IMR-90 (cell line): Measurements from ENCODE around the gene DNAH9. TPM values are rescaled to one million over a fixed set of nuclear protein-coding genes. Genes with fewer than 3 reads are reported as not detected.

Experiments
- ATAC-seq: fragments of 200-7000 bp; cut with Tn5 transposase; 2 replicates; pipeline ENCODE4 v1.9.1; 2020; ENCODE audit warnings: low read depth, mild to moderate bottlenecking, moderate library complexity
- BruUV-seq: library from RNA; stranded (reverse); fragments of 400-500 nt; replicated peaks from 2 replicates; lab custom pipeline; 2021; lab: Mats Ljungman, UMichigan
- CTCF ChIA-PET: fragments of 300-600 bp; formaldehyde crosslinking; extraction: SDS; loops from one replicate; lab custom pipeline; 2021; ENCODE audit warnings: antibody characterized with exemption; lab: Yijun Ruan, JAX
- POLR2A ChIA-PET: fragments of 300-600 bp; sonication (Branson Sonifier 250); formaldehyde crosslinking; loops from one replicate; lab custom pipeline; 2022; ENCODE audit warnings: antibody characterized with exemption; ENCODE audit not compliant: unreplicated experiment; lab: Charles Lee
- DNase-seq: peaks from one replicate; pipeline ENCODE4 v3.0.0; 2013
- H2AFZ ChIP-seq: replicated peaks from 2 replicates; pipeline ENCODE3; 2013; ENCODE audit warnings: low read length, mild to moderate bottlenecking; ENCODE audit not compliant: poor library complexity
- H2AK5ac ChIP-seq: 2 replicates; pipeline ENCODE4 v1.6.1; 2013; ENCODE audit warnings: low read depth, low read length, inconsistent platforms
- H2AK9ac ChIP-seq: replicated peaks from 2 replicates; pipeline ENCODE3; 2013; ENCODE audit warnings: mild to moderate bottlenecking, low read depth, low read length, moderate library complexity; ENCODE audit not compliant: poor library complexity
- H2BK120ac ChIP-seq: 2 replicates; pipeline ENCODE4 v1.6.1; 2013; ENCODE audit warnings: low read depth, low read length, inconsistent platforms
- H2BK15ac ChIP-seq: 3 replicates; pipeline ENCODE4 v1.6.1; 2013; ENCODE audit warnings: low read depth, low read length, inconsistent platforms
- H2BK20ac ChIP-seq: 2 replicates; pipeline ENCODE4 v1.6.1; 2013; ENCODE audit warnings: low read depth, mild to moderate bottlenecking, inconsistent platforms, low read length, moderate library complexity
- H2BK5ac ChIP-seq: 2 replicates; pipeline ENCODE4 v1.6.1; 2013; ENCODE audit warnings: mild to moderate bottlenecking, low read depth, low read length, inconsistent platforms; ENCODE audit not compliant: poor library complexity, severe bottlenecking
- H3K14ac ChIP-seq: replicated peaks from 2 replicates; pipeline ENCODE4 v1.6.1; 2013; ENCODE audit warnings: low read depth, low read length, inconsistent platforms
- H3K18ac ChIP-seq: 2 replicates; pipeline ENCODE4 v1.6.1; 2013; ENCODE audit warnings: low read depth, low read length, control low read depth
- H3K23ac ChIP-seq: 2 replicates; pipeline ENCODE4 v1.6.1; 2013; ENCODE audit warnings: low read depth, low read length, inconsistent platforms
- H3K27ac ChIP-seq: 2 replicates; pipeline ENCODE4 v1.5.1; 2013; ENCODE audit warnings: mild to moderate bottlenecking, control low read depth, low read length; ENCODE audit not compliant: insufficient read depth
- H3K27me3 ChIP-seq: 2 replicates; pipeline ENCODE4 v1.6.1; 2013; ENCODE audit warnings: low read length; ENCODE audit not compliant: control insufficient read depth, insufficient read depth
- H3K36me3 ChIP-seq: 2 replicates; pipeline ENCODE4 v1.6.1; 2013; ENCODE audit warnings: low read length, mixed read lengths; ENCODE audit not compliant: control insufficient read depth, insufficient read depth
- H3K4ac ChIP-seq: 2 replicates; pipeline ENCODE4 v1.6.1; 2013; ENCODE audit warnings: low read depth, low read length, inconsistent platforms
- H3K4me1 ChIP-seq: 2 replicates; pipeline ENCODE4 v1.6.1; 2013; ENCODE audit warnings: low read length, mixed read lengths; ENCODE audit not compliant: control insufficient read depth, insufficient read depth
- H3K4me2 ChIP-seq: 2 replicates; pipeline ENCODE4 v1.6.1; 2013; ENCODE audit warnings: low read depth, mild to moderate bottlenecking, control low read depth, low read length, moderate library complexity
- H3K4me3 ChIP-seq: 2 replicates; pipeline ENCODE4 v1.5.1; 2013; ENCODE audit warnings: low read depth, mild to moderate bottlenecking, control low read depth, low read length, moderate library complexity; ENCODE audit not compliant: insufficient read depth
- H3K56ac ChIP-seq: 2 replicates; pipeline ENCODE4 v1.6.1; 2013; ENCODE audit warnings: low read length, inconsistent platforms; ENCODE audit not compliant: insufficient read depth; ENCODE audit errors: extremely low read depth
- H3K79me1 ChIP-seq, 2 experiments: 2 replicates each; pipeline ENCODE4 v1.6.1; 2013; ENCODE audit warnings: low read length in 2 of 2, inconsistent platforms in 1 of 2, low read depth in 1 of 2
- H3K9ac ChIP-seq: 2 replicates; pipeline ENCODE4 v1.6.1; 2013; ENCODE audit warnings: low read depth, low read length, control low read depth
- H3K9me1 ChIP-seq: 2 replicates; pipeline ENCODE4 v1.6.1; 2013; ENCODE audit warnings: low read length, inconsistent platforms; ENCODE audit not compliant: insufficient read depth
- H3K9me3 ChIP-seq: 2 replicates; pipeline ENCODE4 v1.6.1; 2013; ENCODE audit warnings: low read length; ENCODE audit not compliant: control insufficient read depth, insufficient read depth
- H4K20me1 ChIP-seq: 2 replicates; pipeline ENCODE4 v1.6.1; 2013; ENCODE audit warnings: low read length, inconsistent platforms; ENCODE audit not compliant: insufficient read depth
- H4K5ac ChIP-seq: 2 replicates; pipeline ENCODE4 v1.6.1; 2013; ENCODE audit warnings: mild to moderate bottlenecking, low read depth, low read length, control low read depth
- H4K8ac ChIP-seq, 2 experiments: 2 replicates each; pipeline ENCODE4 v1.6.1; 2013; ENCODE audit warnings: low read depth in 2 of 2, low read length in 2 of 2, control low read depth in 1 of 2, inconsistent platforms in 1 of 2
- H4K91ac ChIP-seq: 2 replicates; pipeline ENCODE4 v1.6.1; 2013; ENCODE audit warnings: low read depth, low read length, inconsistent platforms; ENCODE audit not compliant: insufficient read depth
- ELK1 ChIP-seq: fragments of 150-350 bp; IDR thresholded peaks from 2 replicates; pipeline ENCODE4 v1.6.1; 2016; ENCODE audit warnings: low read depth, mild to moderate bottlenecking, low read length, moderate library complexity, borderline replicate concordance
- WGBS, 2 experiments: methylation state at CpG; one replicate each; pipeline versions ENCODE4 v1.1.5 to v1.1.7; 2013; ENCODE audit warnings: missing lambda C conversion rate in 2 of 2; ENCODE audit not compliant: insufficient read length in 1 of 2; ENCODE audit errors: extremely low coverage in 2 of 2; 5-methylcytosine and 5-hydroxymethylcytosine counted together
- dilution Hi-C: fragments of 300-500 bp; cut with HindIII; formaldehyde crosslinking; loops from one replicate; pipeline ENCODE4 v1.14.3; 2018; ENCODE audit warnings: low sequenced_read_pairs; ENCODE audit not compliant: unreplicated experiment
- in situ Hi-C: fragments of 300-500 bp; cut with MboI; formaldehyde crosslinking; loops from 3 replicates; pipeline ENCODE4 v1.14.3; 2019; ENCODE audit warnings: low sequenced_read_pairs, inconsistent platforms, mixed read lengths
- intact Hi-C: fragments of 100-400 bp; cut with micrococcal nuclease; formaldehyde crosslinking; loops from 2 replicates; pipeline ENCODE4 v1.10.0; 2022
- polyA plus RNA-seq, 3 experiments: library from polyadenylated mRNA; depleted of rRNA; stranded (reverse); fragments of >200 nt; gene quantifications; 2 replicates each; pipeline ENCODE4 v1.2.3, GENCODE V29; 2012; ENCODE audit warnings: low replicate concordance in 1 of 3
- total RNA-seq: library from RNA; depleted of rRNA; stranded (reverse); fragments of >200 nt; gene quantifications from 2 replicates; pipeline ENCODE4 v1.2.3, GENCODE V29; 2012

The DNAH9 gene
- total and polyA plus RNA-seq, 2 of the 4 experiments (the other 2 are of a cell fraction): not detected

DNA sequence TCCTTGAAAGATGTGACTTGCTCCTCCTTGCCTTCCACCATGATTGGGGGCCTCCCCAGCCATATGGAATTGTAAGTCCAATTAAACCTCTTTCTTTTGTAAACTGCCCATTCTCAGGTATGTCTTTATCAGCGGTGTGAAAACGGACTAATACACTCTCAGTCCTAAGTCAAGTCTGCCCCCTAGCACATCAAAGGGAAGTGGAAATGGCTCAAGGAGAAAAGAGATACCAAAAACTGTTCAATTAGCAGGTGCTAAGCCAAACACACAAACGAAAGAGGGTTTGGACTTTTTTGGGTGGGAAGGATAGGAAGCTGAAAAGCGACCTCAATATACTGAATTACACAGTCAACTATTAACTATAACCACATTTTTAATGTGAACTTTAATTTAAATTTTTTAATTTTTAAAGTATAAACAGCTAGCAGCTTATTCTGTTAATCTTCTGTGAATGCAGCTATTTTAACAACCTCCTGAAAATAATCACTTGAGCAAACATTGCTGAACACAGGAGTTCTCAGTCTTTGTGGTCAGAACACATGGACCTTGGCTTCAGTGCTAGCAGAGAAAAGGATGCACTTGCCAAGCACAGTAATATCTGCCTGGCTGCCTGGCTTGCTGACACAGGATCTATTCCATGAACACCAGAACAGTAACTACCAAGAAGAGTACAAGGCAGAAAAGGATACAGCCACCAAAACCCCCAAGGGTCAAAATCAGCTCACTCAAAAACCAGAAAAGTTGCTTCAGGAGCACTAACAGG lies 388.1 kb downstream of the DNAH9 start:
- intact Hi-C loops (loop anchor here (5.0 kb wide), 1 partner anchor 1339 kb away; no protein-coding TSS in a partner anchor), dilution Hi-C loops (no loop called here), in situ Hi-C loops (loop anchor here (10.0 to 25.0 kb wide), 2 partner anchors 1112 to 1324 kb away; partner anchors contain the start of gene MYH3)
- Histone ChIP-seq H4K20me1 (no peaks in the 10 kb centered on the region), H3K4me3 (no peak overlapping the region), H3K9me3 (no peaks in the 10 kb centered on the region), H2BK5ac (no peak overlapping the region), H2BK120ac (no peak overlapping the region), H3K79me1 (no peaks in the 10 kb centered on the region), H3K4me1 (no peaks in the 10 kb centered on the region), H2AK9ac (no peak overlapping the region), H3K23ac (no peak overlapping the region), H4K91ac (no peak overlapping the region), H3K18ac (no peak overlapping the region), H3K36me3 (peaks cover 21% of the 10 kb centered on the region), H4K5ac (no peak overlapping the region), H3K4me2 (no peak overlapping the region; the same call in 1 of the 2 replicates), H2AK5ac (no peak overlapping the region), H3K27ac (no peak overlapping the region), H2AFZ (no peak overlapping the region), H3K4ac (no peak overlapping the region), H2BK20ac (no peak overlapping the region), H3K9me1 (no peaks in the 10 kb centered on the region), H2BK15ac (no peak overlapping the region), H3K56ac (no peak overlapping the region), H4K8ac (no peak overlapping the region), H3K27me3 (no peaks in the 10 kb centered on the region), H3K9ac (no peak overlapping the region), H3K14ac (no peak overlapping the region)
- BruUV-seq: no TSS peak
- ChIA-PET POLR2A (interaction anchor here (1.5 kb wide), 1 partner anchor 11 kb away, joined by 4 read pairs; the partner anchor contains the start of gene ZNF18), CTCF (interaction anchor here (0.6 to 1.4 kb wide), 6 partner anchors 9 to 1339 kb away, joined by 3 to 8 read pairs (median 4); partner anchors contain the start of gene ZNF18)
- ATAC-seq (0 out of 2 replicates have a peak, but pooled peaks have one; percentile 16), DNase-seq (no peak)
- no peak for TF ChIP-seq ELK1
- WGBS, 2 experiments: no CpG with 5 or more reads among the region's 4 CpGs
